T-cell (primary cell): Measurements from ENCODE around the gene ZNF212. TPM values are rescaled to one million over a fixed set of nuclear protein-coding genes. Genes with fewer than 3 reads are reported as not detected.

Experiments used
- ATAC-seq, 4 experiments: fragments of 200-7000 bp in 3 of 4; fragments of 150-1000 bp in 1 of 4; cut with Tn5 transposase; replicated peaks in 1 of 4; 1 replicate in 3 of 4; 2 replicates in 1 of 4; pipeline ENCODE4 v1.10.0; 2021; ENCODE audit warnings: moderate library complexity in 3 of 4, mild to moderate bottlenecking in 2 of 4, moderate number of reproducible peaks in 1 of 4
- CTCF ChIA-PET, 2 donors: fragments of 300-600 bp; sonication (Branson Sonifier 250); formaldehyde crosslinking; loops; one replicate each; lab custom pipeline; 2022; ENCODE audit warnings: antibody characterized with exemption in 2 of 2; lab: Charles Lee
- POLR2A ChIA-PET, 2 donors: fragments of 300-600 bp; sonication (Branson Sonifier 250); formaldehyde crosslinking; loops; one replicate each; lab custom pipeline; 2022; ENCODE audit warnings: antibody characterized with exemption in 2 of 2; lab: Charles Lee
- DNase-seq, 35 experiments: peaks; one replicate each; pipeline versions ENCODE4 v3.0.0 to v3.0.0-alpha.2; 2013 to 2023
- H3K27ac ChIP-seq: one replicate; pipeline ENCODE4 v1.5.1; 2013; ENCODE audit warnings: low read length
- H3K27me3 ChIP-seq, 2 experiments: replicated peaks in 1 of 2; 1 replicate in 1 of 2; 2 replicates in 1 of 2; pipeline versions ENCODE4 v1.6.1 to v1.7.0; 2013; ENCODE audit warnings: low read length in 1 of 2, mixed read lengths in 1 of 2; ENCODE audit not compliant: control insufficient read depth in 2 of 2, insufficient read depth in 2 of 2; ENCODE audit errors: extremely low read depth in 1 of 2
- H3K36me3 ChIP-seq, 2 donors: 1 replicate in 1 of 2; 2 replicates in 1 of 2; pipeline versions ENCODE4 v1.6.1 to v1.7.0; 2013; ENCODE audit warnings: low read length in 1 of 2; ENCODE audit not compliant: control insufficient read depth in 2 of 2, insufficient read depth in 1 of 2; ENCODE audit errors: extremely low read depth in 1 of 2
- H3K4me1 ChIP-seq, 2 experiments: 1 replicate in 1 of 2; 2 replicates in 1 of 2; pipeline versions ENCODE4 v1.6.1 to v1.7.0; 2013; ENCODE audit warnings: low read length in 2 of 2, mixed read lengths in 1 of 2; ENCODE audit not compliant: insufficient read depth in 2 of 2, control insufficient read depth in 1 of 2; ENCODE audit errors: extremely low read depth in 1 of 2
- H3K4me3 ChIP-seq, 2 donors: 1 replicate in 1 of 2; 2 replicates in 1 of 2; pipeline versions ENCODE4 v1.5.1 to v1.7.0; 2013; ENCODE audit warnings: mild to moderate bottlenecking in 2 of 2, low read length in 1 of 2, moderate library complexity in 1 of 2; ENCODE audit not compliant: control insufficient read depth in 1 of 2; ENCODE audit errors: extremely low read depth in 1 of 2
- H3K9me3 ChIP-seq: 2 replicates; pipeline ENCODE4 v1.7.0; 2013
- H3K27ac Mint-ChIP-seq, 2 donors: one replicate each; pipeline ENCODE4 v1.8.0; 2020 to 2021; ENCODE audit warnings: mild to moderate bottlenecking in 2 of 2, mixed read lengths in 2 of 2
- H3K27me3 Mint-ChIP-seq, 2 donors: one replicate each; pipeline ENCODE4 v1.8.0; 2021 to 2022; ENCODE audit warnings: mixed read lengths in 2 of 2
- H3K36me3 Mint-ChIP-seq: one replicate; pipeline ENCODE4 v1.8.0; 2021; ENCODE audit warnings: mixed read lengths
- H3K4me1 Mint-ChIP-seq, 3 donors: one replicate each; pipeline ENCODE4 v1.8.0; 2020 to 2022; ENCODE audit warnings: mixed read lengths in 3 of 3, mild to moderate bottlenecking in 1 of 3
- H3K4me3 Mint-ChIP-seq, 3 donors: one replicate each; pipeline ENCODE4 v1.8.0; 2020 to 2022; ENCODE audit warnings: mild to moderate bottlenecking in 3 of 3, mixed read lengths in 3 of 3, moderate library complexity in 3 of 3
- H3K9me3 Mint-ChIP-seq, 3 donors: one replicate each; pipeline ENCODE4 v1.8.0; 2020 to 2022; ENCODE audit warnings: mixed read lengths in 3 of 3
- whole genome bisulfite sequencing: methylation state at CpG from one replicate; pipeline ENCODE4 v1.1.5; 2013; ENCODE audit warnings: missing lambda C conversion rate; ENCODE audit not compliant: insufficient coverage; 5-methylcytosine and 5-hydroxymethylcytosine counted together
- total RNA-seq, 35 experiments: library from RNA in 6 of 35; stranded (reverse) in 6 of 35; fragments of 120-200 nt in 1 of 35; gene quantifications; one replicate each; pipeline versions ENCODE4 v1.2.1 to v1.2.4 and lab custom pipeline; 2013 to 2026

Gene ZNF212
- total RNA-seq, 5 donors from 2014 or later (not counting 1 experiment from before 2014, with no cell fraction given) = 14.1 to 21.7 (median 19.6) TPM

DNA sequence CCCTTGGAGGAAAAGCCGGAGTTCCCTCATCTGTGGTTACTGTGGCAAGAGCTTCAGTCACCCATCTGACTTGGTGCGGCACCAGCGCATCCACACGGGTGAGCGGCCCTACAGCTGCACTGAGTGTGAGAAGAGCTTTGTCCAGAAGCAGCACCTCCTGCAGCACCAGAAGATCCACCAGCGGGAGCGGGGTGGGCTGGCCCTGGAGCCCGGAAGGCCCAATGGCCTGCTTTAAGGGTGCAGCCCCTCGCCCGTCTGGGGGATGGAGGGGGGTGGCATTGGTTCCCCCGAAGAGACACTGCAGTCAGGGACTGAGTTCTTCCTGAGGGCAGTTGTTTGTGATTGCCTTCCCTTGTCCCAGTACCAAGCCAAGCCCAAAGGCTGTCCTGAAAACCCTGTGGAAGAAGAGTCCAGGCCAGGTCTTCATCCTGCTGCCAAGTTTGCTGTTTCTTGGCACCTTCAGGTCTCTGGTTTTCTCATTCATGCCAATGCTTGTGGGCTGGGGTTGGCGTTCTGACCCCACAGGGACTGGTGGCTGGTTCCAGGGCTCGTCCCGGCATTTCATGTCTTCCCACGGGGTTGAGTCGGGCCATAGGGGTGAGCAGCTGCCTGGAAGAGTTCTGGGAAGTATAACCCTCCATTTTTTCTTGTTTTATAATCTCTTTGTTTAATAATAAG is 14.9 kb downstream of the ZNF212 start:
- peaks cover 0 to under 1% (median 0%) of the 10 kb centered on the region in 3 donors for H3K4me1 Mint-ChIP-seq
- H3K27ac Mint-ChIP-seq = no peak overlapping the region
- ChIA-PET POLR2A (no interaction called here), CTCF (no interaction called here)
- Histone ChIP-seq H3K27me3 (no peaks in the 10 kb centered on the region), H3K4me3 (no peak overlapping the region), H3K27ac (no peak overlapping the region), H3K4me1 (no peaks in the 10 kb centered on the region), H3K36me3 (peaks cover 13 to 52% of the 10 kb centered on the region in 2 donors), H3K9me3 (no peaks in the 10 kb centered on the region)
- DNase-seq (no peak), ATAC-seq (no peak)
- no peaks in the 10 kb centered on the region for H3K27me3 Mint-ChIP-seq
- WGBS = 98% methylated on average over 11 of the region's 16 CpGs
- H3K36me3 Mint-ChIP-seq = peaks cover 27% of the 10 kb centered on the region
- no peak overlapping the region for H3K4me3 Mint-ChIP-seq
- H3K9me3 Mint-ChIP-seq = no peaks in the 10 kb centered on the region

DNA sequence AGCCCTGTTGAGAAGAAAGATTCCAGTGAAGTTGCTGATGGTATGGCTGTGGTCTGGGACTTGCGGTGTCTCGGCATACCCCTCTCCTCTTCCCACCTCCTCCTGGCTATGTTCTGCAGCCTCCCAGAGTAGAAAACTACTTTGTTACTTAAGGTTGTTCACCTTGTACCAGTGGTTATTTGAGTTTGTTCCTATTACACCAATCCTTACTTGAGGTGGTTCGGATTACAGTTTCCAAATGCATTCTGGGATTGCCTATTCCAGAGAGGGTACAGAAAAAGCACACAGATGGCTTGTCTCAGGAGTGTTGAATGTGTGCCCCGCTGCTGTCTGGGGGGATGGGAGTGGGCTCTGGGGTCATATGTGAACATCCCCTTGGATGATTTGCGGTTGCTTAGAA is 15.7 kb downstream of the ZNF212 start:
- no peak for DNase-seq
- Histone ChIP-seq H3K36me3 (peaks cover 13 to 48% of the 10 kb centered on the region in 2 donors), H3K4me1 (no peaks in the 10 kb centered on the region), H3K9me3 (no peaks in the 10 kb centered on the region), H3K27me3 (no peaks in the 10 kb centered on the region), H3K27ac (no peak overlapping the region), H3K4me3 (no peak overlapping the region)
- Mint-ChIP-seq H3K27ac (no peak overlapping the region), H3K27me3 (no peaks in the 10 kb centered on the region), H3K9me3 (no peaks in the 10 kb centered on the region), H3K4me3 (no peak overlapping the region), H3K4me1 (no peaks in the 10 kb centered on the region), H3K36me3 (peaks cover 27% of the 10 kb centered on the region)
- CTCF ChIA-PET = no interaction called here
- no CpG with 5 or more reads among the region's 5 CpGs for WGBS
- POLR2A ChIA-PET = no interaction called here
- no peak for ATAC-seq

DNA sequence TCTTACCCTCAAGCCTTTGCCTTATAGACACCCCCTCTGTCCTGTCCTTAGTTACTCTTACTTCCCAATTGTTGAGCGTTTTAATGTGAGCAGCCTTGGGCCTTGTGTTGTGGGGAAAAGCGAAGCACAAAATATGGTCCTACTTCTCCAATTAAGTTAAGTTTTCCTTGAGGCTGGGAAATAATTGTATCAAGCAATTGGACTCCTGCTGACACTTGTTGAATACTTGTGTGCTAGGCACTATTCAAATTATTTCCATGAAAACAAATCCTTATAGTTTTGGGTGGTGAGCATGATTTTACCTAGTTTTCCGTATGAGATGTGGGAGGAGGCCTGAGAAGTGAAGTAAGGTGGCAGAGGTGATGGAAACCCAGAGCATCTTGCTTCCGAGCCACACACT is 17.1 kb downstream of the ZNF212 start:
- POLR2A ChIA-PET = no interaction called here
- Mint-ChIP-seq H3K4me3 (no peak overlapping the region), H3K9me3 (no peaks in the 10 kb centered on the region), H3K27ac (no peak overlapping the region), H3K4me1 (peaks cover 0 to 8% (median 7%) of the 10 kb centered on the region in 3 donors), H3K36me3 (peaks cover 24% of the 10 kb centered on the region), H3K27me3 (no peaks in the 10 kb centered on the region)
- no peak overlapping the region for H3K4me3 ChIP-seq
- H3K4me1 ChIP-seq = peaks cover 0 to 5% of the 10 kb centered on the region in 2 experiments
- ATAC-seq (no peak), DNase-seq (no peak)
- CTCF ChIA-PET = no interaction called here
- no peaks in the 10 kb centered on the region for H3K9me3 ChIP-seq
- H3K27me3 ChIP-seq = no peaks in the 10 kb centered on the region
- no peak overlapping the region for H3K27ac ChIP-seq
- H3K36me3 ChIP-seq = peaks cover 10 to 38% of the 10 kb centered on the region in 2 donors
- 89% methylated on average over 1 of the region's 4 CpGs for WGBS

- DNase-seq (no peak), ATAC-seq (no peak)
- H3K27ac Mint-ChIP-seq = peak overlapping the region in 1 of 2 donors; percentile 68
- no peaks in the 10 kb centered on the region for H3K27me3 Mint-ChIP-seq
- H3K36me3 Mint-ChIP-seq = peaks cover 21% of the 10 kb centered on the region
- CTCF ChIA-PET = no interaction called here
- Histone ChIP-seq H3K4me3 (no peak overlapping the region), H3K9me3 (no peaks in the 10 kb centered on the region), H3K27me3 (no peaks in the 10 kb centered on the region), H3K27ac (no peak overlapping the region), H3K36me3 (peaks cover 6 to 32% of the 10 kb centered on the region in 2 donors), H3K4me1 (peaks cover 0 to 6% of the 10 kb centered on the region in 2 experiments)
- H3K4me1 Mint-ChIP-seq = peaks cover 0 to 9% (median 8%) of the 10 kb centered on the region in 3 donors
- no peaks in the 10 kb centered on the region for H3K9me3 Mint-ChIP-seq
- no CpG with 5 or more reads among the region's 2 CpGs for WGBS
- H3K4me3 Mint-ChIP-seq = no peak overlapping the region
- POLR2A ChIA-PET = no interaction called here
Measured at GRCh38 chr7:149257146-149257545, 17.7 kb downstream of the ZNF212 start.

DNA sequence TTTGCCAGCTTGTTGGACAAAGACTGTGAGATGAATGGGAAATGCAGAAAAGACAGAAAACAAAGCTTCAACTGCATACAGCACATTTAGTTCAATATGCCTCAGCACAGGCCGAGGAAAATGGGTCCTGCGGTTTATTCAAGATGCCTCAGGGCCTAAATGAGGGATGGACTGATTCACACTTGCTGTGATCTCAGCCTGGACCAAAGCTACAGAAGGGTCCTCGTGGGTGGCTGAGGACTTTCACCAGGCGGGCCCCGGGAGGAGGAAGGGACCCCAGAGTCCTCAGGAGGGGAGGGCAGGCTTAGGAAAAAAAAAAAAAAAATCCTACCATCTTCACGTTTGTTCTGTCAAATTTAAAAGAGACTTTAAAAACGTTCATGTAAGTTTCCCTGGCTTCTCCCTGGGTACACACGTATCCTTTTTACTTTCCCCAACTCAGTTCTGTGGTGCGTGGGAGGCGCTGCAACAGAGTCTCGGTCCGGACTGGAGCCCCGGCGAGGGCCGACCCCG is 21.9 kb downstream of the ZNF212 start:
- ATAC-seq (peak in 1 of 4 experiments; percentile 1), DNase-seq (peak in 1 of 35 experiments; percentile 41)
- Mint-ChIP-seq H3K4me3 (peak overlapping the region; percentile 81 to 89 (median 83)), H3K36me3 (peaks cover 9% of the 10 kb centered on the region), H3K27me3 (no peaks in the 10 kb centered on the region), H3K27ac (peak overlapping the region; percentile 93), H3K9me3 (no peaks in the 10 kb centered on the region), H3K4me1 (peaks cover 33 to 40% (median 34%) of the 10 kb centered on the region in 3 donors)
- Histone ChIP-seq H3K4me1 (peaks cover 2 to 30% of the 10 kb centered on the region in 2 experiments), H3K27ac (peak overlapping the region; percentile 82), H3K36me3 (peaks cover 0 to 15% of the 10 kb centered on the region in 2 donors), H3K27me3 (no peaks in the 10 kb centered on the region), H3K4me3 (peak overlapping the region; percentile 49 to 67), H3K9me3 (no peaks in the 10 kb centered on the region)
- 0% methylated on average over 10 of the region's 16 CpGs for WGBS
- ChIA-PET POLR2A (interaction anchor here in 1 of 2 donors (0.6 to 1.5 kb wide), 3 partner anchors 21 to 23 kb away, joined by 3 to 18 read pairs (median 3); no protein-coding TSS in a partner anchor), CTCF (interaction anchor here (0.5 to 5.5 kb wide), 14 partner anchors 18 to 579 kb away, joined by 3 to 65 read pairs (median 6); partner anchors contain the start of genes ZNF282 (in 1 of the 2) and ZNF398 (in 1 of the 2))

DNA sequence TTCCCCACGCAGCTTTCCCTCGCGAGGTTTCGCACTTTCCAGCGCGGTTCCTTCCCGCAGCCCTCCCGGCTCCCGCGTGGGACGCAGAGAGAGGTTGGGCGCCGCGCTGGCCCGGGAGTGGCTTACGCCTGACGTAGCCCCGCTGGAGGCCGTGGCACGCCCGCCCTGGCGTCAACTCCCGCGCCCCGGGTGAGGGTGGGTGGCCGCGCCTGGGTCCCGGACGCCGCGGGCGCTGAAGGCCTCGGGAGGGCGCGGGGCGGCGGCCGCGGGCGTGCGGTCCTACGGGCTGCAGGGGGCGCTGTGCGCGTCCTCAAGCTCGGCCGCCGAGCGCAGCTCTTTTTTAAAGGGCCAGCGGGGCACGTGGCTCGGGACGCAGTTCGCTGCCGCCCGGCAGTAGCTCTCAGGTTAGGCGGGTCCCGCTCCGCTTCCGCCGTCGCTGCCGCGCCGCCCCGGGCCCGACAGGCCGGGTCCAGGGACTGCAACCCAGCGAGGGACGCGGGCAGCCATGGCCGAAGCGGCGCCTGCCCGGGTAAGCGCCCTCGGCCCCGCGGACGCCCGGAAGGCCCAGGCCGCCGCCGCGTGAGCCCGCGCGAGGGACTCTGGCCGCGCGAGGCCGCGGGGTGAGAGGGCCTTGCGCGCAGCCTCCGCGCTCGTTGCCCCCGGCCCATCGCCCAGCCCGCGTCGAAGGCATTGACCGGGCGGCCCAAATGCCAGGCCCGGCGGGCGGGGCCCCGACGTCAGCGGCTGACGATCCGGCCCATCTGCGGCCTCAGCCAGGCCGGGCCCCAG is 22.6 kb downstream of the ZNF212 start, which contains the start of gene ZNF783:
Gene ZNF783, plus strand, starts transcription at position 368 of the 789 bp plus-strand sequence. Its CDS starts 138 bp downstream, at position 506.
- ChIA-PET CTCF (interaction anchor here (0.5 to 5.5 kb wide), 16 partner anchors 11 to 1483 kb away, joined by 3 to 65 read pairs (median 5); partner anchors contain the start of genes ZNF282 (in 1 of the 2) and ZNF398 (in 1 of the 2)), POLR2A (interaction anchor here in 1 of 2 donors (0.6 to 1.5 kb wide), 3 partner anchors 22 to 24 kb away, joined by 3 to 18 read pairs (median 3); no protein-coding TSS in a partner anchor)
- Histone ChIP-seq H3K4me3 (peak within 1 kb of the TSS; percentile 53 to 67), H3K36me3 (peaks cover 0 to 21% of the 10 kb centered on the region in 2 donors), H3K9me3 (no peaks in the 10 kb centered on the region), H3K4me1 (peaks cover 2 to 30% of the 10 kb centered on the region in 2 experiments), H3K27ac (peak within 1 kb of the TSS; percentile 82), H3K27me3 (no peaks in the 10 kb centered on the region)
- peaks cover 13% of the 10 kb centered on the region for H3K36me3 Mint-ChIP-seq
- peak within 1 kb of the TSS; percentile 81 to 89 (median 83) for H3K4me3 Mint-ChIP-seq
- peak; percentile 64 to 96 (median 79) for DNase-seq
- ATAC-seq = peak; percentile 95 to 96 (median 95)
- no peaks in the 10 kb centered on the region for H3K27me3 Mint-ChIP-seq
- peaks cover 33 to 40% (median 34%) of the 10 kb centered on the region in 3 donors for H3K4me1 Mint-ChIP-seq
- H3K27ac Mint-ChIP-seq = peak within 1 kb of the TSS; percentile 93
- WGBS = under 1% methylated on average over 115 of the region's 115 CpGs
- H3K9me3 Mint-ChIP-seq = no peaks in the 10 kb centered on the region
